Kidney (tissue), 14 donors: Measurements from ENCODE around the gene DPM3. TPM values are rescaled to one million over a fixed set of nuclear protein-coding genes. Genes with fewer than 3 reads are reported as not detected.

Experiments
- DNase-seq, 5 donors: peaks; one replicate each; pipeline ENCODE4 v3.0.0-alpha.2; 2013 to 2020
- FAIRE-seq: peaks from 2 replicates; lab custom pipeline; 2012; peaks lifted over from hg19 to GRCh38; lab: Jason Lieb, UNC
- H3K27ac ChIP-seq, 2 donors: one replicate each; pipeline ENCODE4 v1.7.0; 2013; ENCODE audit warnings: low read depth in 2 of 2, low read length in 2 of 2, inconsistent platforms in 1 of 2
- H3K27me3 ChIP-seq: one replicate; pipeline ENCODE4 v1.7.1; 2013; ENCODE audit warnings: low read length, inconsistent platforms; ENCODE audit not compliant: control insufficient read depth, insufficient read depth
- H3K36me3 ChIP-seq, 3 donors: one replicate each; pipeline versions ENCODE4 v1.7.0 to v1.7.1; 2013; ENCODE audit warnings: low read length in 3 of 3, control low read depth in 1 of 3, inconsistent platforms in 1 of 3; ENCODE audit not compliant: insufficient read depth in 3 of 3, control insufficient read depth in 2 of 3
- H3K4me1 ChIP-seq, 3 donors: one replicate each; pipeline versions ENCODE4 v1.7.0 to v1.7.1; 2013; ENCODE audit warnings: low read length in 3 of 3, inconsistent platforms in 1 of 3, low read depth in 1 of 3; ENCODE audit not compliant: control insufficient read depth in 2 of 3, insufficient read depth in 2 of 3
- H3K4me3 ChIP-seq, 3 donors: one replicate each; pipeline versions ENCODE4 v1.7.0 to v1.8.1; 2013; ENCODE audit warnings: low read length in 3 of 3, control low read depth in 1 of 3, inconsistent platforms in 1 of 3
- H3K9ac ChIP-seq, 3 donors: one replicate each; pipeline versions ENCODE4 v1.7.0 to v1.7.1; 2013; ENCODE audit warnings: low read length in 3 of 3, control low read depth in 1 of 3, inconsistent platforms in 1 of 3
- H3K9me3 ChIP-seq, 3 donors: one replicate each; pipeline versions ENCODE4 v1.7.0 to v1.7.1; 2013; ENCODE audit warnings: low read length in 3 of 3, control low read depth in 1 of 3, inconsistent platforms in 1 of 3; ENCODE audit not compliant: control insufficient read depth in 2 of 3, insufficient read depth in 1 of 3
- CTCF ChIP-seq: IDR thresholded peaks from 3 replicates; pipeline ENCODE4 v1.5.1; 2012; ENCODE audit warnings: mild to moderate bottlenecking, moderate library complexity, borderline replicate concordance; ENCODE audit not compliant: insufficient read depth; ENCODE audit errors: extremely low read depth
- intact Hi-C: fragments of 100-400 bp; cut with DNase I; formaldehyde crosslinking; loops from one replicate; pipeline ENCODE4 v1.11.1; 2022
- polyA plus RNA-seq: library from polyadenylated mRNA; stranded (reverse); fragments of 350-450 nt; fragmentation: Illumina TruSeq; extraction: RNeasy Lipid Tissue Mini Kit (QIAGEN cat#74804); gene quantifications from one replicate; pipeline ENCODE4 v1.2.3, GENCODE V29; 2014; ENCODE audit warnings: low read depth, low replicate concordance; ENCODE audit not compliant: insufficient read depth
- total RNA-seq: library from RNA; stranded (reverse); fragmentation: NEBNext Ultra II Directional; extraction: Animal tissue kit (Norgen Biotek cat#: 25700); gene quantifications from one replicate; pipeline ENCODE4 v1.2.1, GENCODE V29; 2021
- donor health status: control.
- donor health status: control.
- donor health status: control.
- donor health status: control.
- donor health status: control.
- donor health status: DM: yes; HTN: yes; CAD: no.
- donor health status: Normal renal cell carcinoma (clear cell type).

Gene DPM3
- total and polyA plus RNA-seq, 2 donors from 2014 or later = 84.4 to 237 TPM

GRCh38 chr1:155116113-155116764 is 24.1 kb downstream of the DPM3 start:
- no peak overlapping the region for H3K9ac ChIP-seq
- intact Hi-C loops = no loop called here
- no peaks in the 10 kb centered on the region for H3K36me3 ChIP-seq
- no peaks in the 10 kb centered on the region for H3K9me3 ChIP-seq
- no peak for DNase-seq
- no peak overlapping the region for H3K27ac ChIP-seq
- H3K4me3 ChIP-seq = no peak overlapping the region
- no peak for TF ChIP-seq CTCF
- H3K4me1 ChIP-seq = no peaks in the 10 kb centered on the region
- no peak for FAIRE-seq
- peaks cover 2% of the 10 kb centered on the region for H3K27me3 ChIP-seq

- no peak overlapping the region for H3K4me3 ChIP-seq
- TF ChIP-seq CTCF = no peak
- no peak overlapping the region for H3K9ac ChIP-seq
- no peaks in the 10 kb centered on the region for H3K9me3 ChIP-seq
- no peaks in the 10 kb centered on the region for H3K4me1 ChIP-seq
- H3K36me3 ChIP-seq = no peaks in the 10 kb centered on the region
- intact Hi-C loops = no loop called here
- DNase-seq = peak in 1 of 5 donors; percentile 29
- H3K27me3 ChIP-seq = peaks cover 2% of the 10 kb centered on the region
- no peak for FAIRE-seq
- no peak overlapping the region for H3K27ac ChIP-seq
These were observed 26.8 kb downstream of the DPM3 start for GRCh38 chr1:155113450-155113980.

- intact Hi-C loops = no loop called here
- no peaks in the 10 kb centered on the region for H3K36me3 ChIP-seq
- H3K4me1 ChIP-seq = no peaks in the 10 kb centered on the region
- FAIRE-seq = no peak
- no peak overlapping the region for H3K27ac ChIP-seq
- H3K4me3 ChIP-seq = no peak overlapping the region
- no peak for TF ChIP-seq CTCF
- H3K27me3 ChIP-seq = no peaks in the 10 kb centered on the region
- no peak overlapping the region for H3K9ac ChIP-seq
- no peak for DNase-seq
- H3K9me3 ChIP-seq = no peaks in the 10 kb centered on the region
These were observed 29.5 kb downstream of the DPM3 start for GRCh38 chr1:155110826-155111225.
